Stimulated activated CD4-positive, alpha-beta T cell treated with anti-CD3 and anti-CD28 coated beads, Interleukin-2, amount 100 ng/mL, for 24 hours (primary cell): ENCODE data around the gene RNF148.
"Not testable (repeated sequence)": the region's sequence is repeated elsewhere in the genome, so short reads cannot be mapped to it uniquely, and the experiment has no call there.

Experiments used
- DNase-seq, 2 donors: peaks; one replicate each; pipeline ENCODE4 v3.0.0-alpha.2; 2020

RNF148 gene

DNA sequence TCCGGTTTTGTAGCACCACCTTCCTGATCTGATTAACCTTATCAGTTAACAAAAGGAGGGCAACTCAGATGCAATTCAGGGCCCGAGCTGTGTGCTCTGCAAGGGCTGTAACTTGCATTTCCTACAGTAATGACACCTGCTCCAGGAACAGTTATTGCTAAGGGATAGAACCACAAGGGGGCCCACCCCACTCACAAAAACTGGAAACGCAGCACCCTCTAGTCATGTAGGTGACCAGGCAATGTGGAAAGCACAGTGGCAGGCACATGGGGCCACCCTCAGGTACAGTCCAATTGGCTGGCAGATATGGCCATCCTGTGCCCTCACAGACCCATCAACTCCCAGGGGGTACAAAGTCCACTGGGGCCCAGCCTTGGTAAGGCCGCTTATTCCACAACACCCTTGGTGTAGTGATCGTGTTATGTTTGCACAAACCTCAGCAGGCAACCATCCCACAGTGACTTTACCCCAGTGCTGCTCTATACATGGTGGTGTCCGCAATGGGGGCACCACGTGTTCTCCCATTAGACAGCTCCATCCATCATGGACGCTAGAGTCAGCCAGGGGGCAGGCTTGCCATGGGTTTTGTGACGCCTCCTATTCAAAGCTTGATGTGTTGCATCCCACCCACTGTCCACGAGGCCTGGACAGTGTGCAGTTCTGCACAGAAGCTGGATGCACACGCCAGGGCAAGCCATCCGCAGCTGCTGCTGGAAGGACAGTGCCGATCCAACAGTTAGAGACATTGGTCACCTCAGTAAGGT is 13.2 kb downstream of the RNF148 start:
- DNase-seq, result no peak

DNA sequence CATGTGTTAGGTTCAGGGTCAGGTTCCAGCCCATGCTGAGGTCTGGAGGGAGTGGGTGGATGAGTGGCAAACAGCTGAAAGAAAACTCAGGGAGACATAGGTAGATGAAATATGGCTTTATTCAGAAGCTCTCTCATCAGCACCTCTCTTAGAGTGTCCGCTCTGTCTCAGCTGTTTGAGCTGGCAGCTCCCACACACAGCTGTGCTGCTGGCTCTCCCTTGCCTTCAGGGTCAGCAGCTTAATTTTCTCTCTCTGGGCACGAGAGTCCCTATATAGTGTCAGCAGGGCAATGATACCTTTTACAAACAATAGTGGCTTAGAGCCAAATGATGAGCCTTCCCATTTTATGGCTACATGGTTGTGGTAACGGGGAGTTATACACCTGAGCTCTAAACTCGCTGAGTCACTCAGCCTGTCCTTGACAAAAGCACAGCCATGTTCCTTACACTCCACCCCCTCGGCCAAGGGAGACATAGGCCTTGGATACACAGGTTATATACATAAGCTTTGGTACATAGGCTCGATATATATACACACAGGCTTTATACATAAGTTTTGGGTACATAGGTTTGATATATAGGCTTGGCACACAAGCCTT is 14.2 kb downstream of the RNF148 start:
- DNase-seq, result no peak

DNA sequence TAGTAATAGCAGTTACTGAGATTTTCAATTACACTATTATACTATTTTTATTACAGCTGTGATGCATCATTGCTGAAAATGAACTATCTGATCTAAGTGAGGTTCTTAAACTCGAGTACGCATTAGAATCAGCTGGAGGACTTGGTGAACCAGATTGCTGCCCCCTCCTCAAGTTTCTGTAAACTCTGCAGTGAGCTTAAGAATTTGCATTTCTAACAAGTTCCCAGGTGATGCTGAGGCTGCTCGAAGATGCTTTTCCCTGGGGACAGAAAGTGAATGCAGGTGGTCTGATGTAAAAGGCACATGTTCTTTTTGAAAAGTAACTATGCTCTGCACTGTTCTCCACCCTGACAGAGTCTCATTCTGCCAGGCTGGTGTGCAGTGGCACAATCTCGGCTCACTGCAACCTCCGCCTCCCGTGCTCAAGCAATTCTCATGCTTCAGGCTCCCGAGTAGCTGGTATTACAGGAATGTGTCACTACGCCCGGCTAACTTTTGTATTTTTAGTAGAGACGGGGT is 16.3 kb downstream of the RNF148 start:
- no peak for DNase-seq

DNA sequence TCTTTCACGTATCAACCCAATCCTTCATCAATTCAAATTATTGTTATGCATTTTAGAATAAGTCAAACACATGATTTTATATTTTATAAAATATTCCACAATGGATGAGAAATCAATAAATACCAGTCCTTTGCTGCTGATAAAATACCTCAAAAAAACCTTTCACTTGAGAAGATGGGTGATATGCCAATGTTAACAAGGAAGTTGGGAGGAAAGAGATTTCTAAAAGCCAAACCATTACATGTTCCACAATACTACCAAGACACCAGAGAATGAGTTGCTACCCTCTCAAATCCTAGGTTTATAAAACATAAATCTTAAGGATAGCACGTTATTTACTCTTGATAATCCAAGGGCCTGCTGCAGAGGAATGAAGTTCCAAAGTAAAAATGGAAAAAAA is 18.2 kb downstream of the RNF148 start:
- no peak for DNase-seq

DNA sequence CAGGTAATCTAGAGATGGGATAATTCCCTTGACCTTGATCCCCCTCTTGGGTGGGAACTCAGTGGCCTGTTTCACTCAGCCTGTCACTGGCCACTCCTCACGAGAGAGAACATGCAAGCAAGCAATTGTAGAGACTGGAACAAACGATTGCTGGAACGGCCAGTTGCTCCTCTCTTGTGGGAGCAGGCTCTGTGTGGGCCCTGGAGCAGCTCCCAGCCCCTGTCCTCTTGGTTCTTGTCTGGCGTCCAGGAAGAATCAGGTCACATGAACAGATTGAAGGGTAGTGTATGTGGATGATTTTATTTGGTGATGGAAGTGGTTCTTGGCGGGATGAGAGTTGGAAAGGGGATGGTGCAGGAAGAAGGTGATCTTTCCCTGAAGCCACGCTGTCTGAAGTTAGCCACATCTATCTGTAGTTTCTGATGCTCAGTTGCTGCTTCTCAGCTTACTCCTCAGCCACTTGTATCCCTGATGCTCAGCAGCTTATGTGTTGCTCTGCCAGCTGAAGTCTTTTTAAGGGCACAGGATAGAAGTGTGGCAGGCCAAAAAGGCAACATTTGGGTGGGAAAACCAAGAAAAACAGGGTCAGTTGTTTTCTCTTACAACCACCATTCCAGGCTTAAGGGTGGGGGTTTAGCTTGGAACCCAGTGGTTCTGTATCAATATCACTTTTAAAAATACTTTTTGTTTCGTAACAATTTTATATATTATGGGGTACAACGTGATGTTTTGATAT is 19.7 kb downstream of the RNF148 start:
- no peak for DNase-seq

DNA sequence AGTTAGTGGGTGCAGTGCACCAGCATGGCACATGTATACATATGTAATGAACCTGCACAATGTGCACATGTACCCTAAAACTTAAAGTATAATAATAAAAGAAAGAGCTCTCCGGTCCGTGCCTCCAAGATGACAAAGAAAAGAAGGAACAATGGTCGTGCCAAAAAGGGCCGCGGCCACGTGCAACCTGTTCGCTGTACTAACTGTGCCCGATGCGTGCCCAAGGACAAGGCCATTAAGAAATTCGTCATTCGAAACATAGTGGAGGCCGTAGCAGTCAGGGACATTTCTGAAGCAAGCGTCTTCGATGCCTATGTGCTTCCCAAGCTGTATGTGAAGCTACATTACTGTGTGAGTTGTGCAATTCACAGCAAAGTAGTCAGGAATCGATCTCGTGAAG is 21.5 kb downstream of the RNF148 start:
- DNase-seq, result not testable (repeated sequence)

DNA sequence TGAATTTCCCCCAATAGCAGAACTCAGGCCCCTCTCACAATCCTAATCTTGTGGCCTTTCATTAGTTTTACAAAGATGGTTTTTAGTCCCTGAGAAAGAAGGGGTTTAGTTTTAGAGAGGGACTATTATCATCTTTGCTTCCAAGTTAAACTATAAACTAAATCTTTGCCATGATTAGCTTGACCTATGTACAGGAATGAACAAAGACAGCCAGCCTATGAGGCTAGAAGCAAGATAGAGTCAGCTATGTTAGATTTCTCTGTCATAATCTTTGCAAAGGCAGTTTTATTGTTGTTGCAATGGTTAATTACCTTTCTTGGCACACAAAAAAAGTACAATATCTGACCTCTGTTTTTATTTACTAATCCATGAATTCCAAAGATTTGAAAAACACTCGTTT is 22.9 kb downstream of the RNF148 start:
- DNase-seq, result no peak

DNA sequence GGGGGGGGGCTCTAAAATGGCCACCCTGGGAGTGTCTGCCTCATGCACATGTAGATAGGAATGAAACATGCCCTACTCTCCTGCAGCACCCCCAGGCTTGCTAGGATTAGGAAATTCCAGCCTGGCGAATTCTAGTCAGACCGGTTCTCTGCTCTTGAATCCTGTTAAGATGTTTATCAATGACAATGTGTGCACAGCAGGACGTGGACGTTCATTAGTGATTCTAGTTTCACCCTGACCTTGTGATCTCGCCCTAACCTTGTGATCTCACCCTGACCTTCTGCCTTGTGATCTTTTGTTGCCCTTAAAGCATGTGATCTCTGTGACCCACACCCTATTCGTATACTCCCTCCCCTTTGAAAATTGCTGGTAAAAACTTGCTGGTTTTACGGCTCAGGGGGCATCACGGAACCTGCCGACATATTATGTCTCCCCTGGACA is 23.4 kb downstream of the RNF148 start:
- DNase-seq, result not testable (repeated sequence)

DNA sequence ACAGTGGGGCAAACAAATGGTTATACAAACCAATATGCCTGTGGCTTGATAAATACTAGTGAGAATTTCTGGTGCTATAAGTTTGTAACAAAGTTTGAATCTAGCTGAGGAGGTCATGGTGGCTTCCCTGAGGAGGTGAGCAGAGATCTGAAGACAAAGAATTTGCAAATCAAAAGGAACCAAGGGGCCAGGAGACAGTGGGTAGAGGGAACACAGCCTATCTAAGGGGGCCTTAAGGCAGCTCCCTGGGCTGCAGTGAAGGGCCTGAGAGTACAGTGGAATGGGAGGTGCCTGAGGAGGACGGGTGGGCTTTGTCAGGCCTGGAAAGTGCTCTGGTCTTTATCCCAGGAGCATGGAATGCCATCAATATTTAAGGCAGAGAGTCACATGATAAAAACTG is 25.6 kb downstream of the RNF148 start:
- DNase-seq, result no peak

DNA sequence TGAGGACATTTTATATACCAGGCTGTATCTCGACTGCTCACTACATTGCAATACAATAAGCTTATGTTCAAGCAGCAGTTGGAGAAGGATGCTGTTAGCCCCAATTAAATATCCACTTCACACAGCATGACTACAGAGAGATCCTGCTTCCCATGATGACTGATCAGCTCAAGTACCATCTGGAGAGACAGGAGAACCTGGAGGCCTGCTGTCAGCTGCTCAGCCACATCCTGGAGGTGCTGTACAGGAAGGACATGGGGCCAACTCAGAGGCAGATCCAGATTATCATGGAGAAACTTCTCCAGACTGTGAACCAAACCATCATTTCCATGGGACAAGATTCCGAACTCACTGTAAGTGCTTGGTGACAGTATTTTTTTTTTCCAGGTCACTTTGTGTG is 26.3 kb downstream of the RNF148 start:
- no peak for DNase-seq

DNA sequence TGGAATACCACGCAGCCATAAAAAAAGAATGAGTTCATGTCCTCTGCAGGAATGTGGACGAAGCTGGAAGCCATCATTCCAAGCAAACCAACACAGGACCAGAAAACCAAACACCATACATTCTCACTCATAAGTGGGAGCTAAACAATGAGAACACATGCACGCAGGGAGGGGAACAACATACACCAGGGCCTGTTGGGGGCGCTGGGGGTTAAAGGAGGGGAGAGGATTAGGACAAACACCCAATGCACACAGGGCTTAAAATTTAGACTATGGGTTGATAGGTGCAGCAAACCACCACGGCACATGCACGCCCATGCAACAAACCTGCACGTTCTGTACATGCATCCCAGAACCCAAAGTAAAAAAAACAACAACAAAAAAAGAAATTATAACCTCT is 27.1 kb downstream of the RNF148 start:
- DNase-seq, result no peak

DNA sequence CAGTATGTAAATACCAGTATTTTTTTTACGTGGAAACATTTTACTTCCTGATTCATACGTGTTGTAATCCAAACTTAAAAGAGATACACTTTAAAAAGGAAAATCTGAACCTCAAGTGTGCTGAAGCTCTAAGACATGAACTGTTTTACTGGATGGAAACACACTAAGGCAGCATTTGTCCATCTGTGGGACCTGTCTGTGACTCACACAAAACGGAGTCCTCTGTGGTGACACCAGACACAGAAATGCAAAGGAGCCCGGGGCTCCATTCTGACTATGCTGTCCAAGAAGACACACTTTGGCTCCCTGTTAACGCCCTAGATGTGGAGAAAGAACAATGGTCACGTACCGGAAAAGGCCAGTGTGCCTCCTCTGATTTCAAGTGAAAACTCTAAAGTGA is 27.7 kb downstream of the RNF148 start:
- DNase-seq, result no peak

DNA sequence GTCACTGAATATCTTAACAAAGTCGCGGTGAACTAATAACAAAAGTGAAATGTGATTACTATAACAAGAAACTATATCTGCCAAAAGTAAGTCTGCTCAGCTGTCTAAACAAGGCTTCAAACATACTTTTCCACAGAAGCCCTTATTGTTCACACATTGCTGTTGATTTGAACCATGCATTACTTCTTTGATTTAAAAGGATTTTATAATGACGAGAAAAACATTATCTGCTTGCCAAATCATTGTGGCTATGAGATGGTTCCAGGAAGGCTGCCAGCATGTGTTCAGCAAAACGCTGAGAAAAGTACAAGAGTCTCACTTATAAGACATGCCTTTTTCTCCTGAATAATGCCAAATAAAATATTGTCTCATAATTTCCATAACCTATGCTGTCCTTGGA is 28.2 kb downstream of the RNF148 start:
- DNase-seq, result no peak

DNA sequence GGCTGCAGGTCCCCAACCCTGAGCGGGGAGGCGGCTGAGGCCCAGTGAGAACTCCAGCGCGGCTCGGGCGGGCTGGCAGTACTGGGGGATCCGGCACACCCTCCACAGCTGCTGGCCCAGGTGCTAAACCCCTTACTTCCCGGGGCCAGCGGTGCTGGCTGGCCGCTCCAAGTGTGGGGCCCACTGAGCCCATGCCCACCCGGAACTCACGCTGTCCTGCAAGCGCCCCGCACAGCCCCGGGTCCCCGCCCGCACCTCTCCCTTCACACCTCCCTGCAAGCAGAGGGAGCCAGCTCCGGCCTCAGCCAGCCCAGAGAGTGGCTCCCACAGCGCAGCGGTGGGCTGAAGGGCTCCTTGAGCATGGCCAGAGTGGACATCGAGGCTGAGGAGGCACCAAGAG is 28.8 kb downstream of the RNF148 start:
- no peak for DNase-seq

DNA sequence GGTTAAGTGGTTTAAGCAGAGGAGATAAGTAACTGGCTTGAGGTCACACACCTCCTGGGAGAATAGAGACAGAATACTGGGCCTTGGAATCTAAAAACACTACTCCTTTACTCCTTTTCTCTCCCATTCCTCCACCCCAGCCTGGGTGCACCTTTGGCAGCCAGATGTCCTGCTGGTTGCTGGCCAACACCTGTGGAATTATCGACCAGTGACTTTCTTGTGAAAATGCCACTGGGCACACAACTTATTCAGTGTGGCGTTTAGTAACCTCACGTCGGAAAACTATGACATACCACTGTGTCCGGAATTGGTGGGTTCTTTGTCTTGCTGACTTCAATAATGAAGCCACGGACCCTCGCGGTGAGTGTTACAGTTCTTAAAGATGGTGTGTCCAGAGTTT is 30.2 kb downstream of the RNF148 start:
- no peak for DNase-seq

DNA sequence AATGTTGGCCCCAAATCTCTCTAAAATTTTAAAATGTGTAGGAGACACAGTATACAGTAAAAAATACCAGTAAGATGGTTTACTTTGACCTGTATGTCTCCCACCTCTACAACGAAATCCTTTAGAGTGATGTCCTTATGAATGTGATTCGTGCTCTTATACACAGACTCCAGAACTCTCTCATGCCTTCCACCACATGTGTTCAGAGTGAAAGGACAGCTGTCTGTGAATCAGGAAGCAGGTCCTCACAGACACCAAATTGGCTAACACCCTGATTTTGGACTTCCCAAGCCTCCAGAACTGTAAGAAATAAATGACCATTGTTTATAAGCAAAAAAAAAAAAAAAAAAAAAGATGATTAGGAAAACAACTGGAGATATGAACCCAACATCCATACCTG is 39.0 kb downstream of the RNF148 start:
- DNase-seq, result no peak

DNA sequence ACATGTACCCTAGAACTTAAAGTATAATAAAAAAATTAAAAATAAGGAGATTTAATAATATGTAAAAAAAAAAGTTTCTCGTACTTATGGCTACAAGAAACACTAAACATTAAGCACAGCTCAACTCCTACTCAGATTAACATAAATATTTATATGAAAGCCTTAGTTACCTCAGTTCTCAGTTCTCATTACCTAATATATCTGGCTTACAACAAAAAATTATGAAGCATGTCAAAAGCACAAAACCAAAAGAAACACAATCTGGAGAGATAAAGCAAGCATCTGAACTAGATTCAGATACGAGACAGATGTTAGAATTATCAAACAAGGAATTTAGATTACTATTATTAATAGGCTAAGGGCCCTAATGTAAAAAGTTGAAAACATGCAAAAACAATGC is 43.9 kb downstream of the RNF148 start:
- DNase-seq, result no peak

DNA sequence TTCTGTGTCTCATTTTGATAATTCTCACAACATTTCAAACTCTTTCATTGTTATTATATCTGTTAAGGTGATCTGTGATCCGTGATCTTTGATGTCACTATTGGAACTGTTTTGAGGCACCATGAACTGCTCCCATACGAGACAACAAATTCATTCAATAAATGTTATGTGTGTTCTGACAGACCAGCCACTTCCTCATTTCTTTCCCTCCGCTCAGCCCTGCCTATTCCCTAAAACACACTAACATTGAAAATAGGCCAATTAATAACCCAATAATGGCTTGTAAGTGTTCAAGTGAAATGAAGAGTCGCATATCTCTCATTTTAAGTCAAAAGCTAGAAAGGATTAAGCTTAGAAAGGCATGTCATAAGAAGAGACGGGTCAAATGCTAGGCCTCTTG is 49.0 kb downstream of the RNF148 start:
- DNase-seq, result no peak

DNA sequence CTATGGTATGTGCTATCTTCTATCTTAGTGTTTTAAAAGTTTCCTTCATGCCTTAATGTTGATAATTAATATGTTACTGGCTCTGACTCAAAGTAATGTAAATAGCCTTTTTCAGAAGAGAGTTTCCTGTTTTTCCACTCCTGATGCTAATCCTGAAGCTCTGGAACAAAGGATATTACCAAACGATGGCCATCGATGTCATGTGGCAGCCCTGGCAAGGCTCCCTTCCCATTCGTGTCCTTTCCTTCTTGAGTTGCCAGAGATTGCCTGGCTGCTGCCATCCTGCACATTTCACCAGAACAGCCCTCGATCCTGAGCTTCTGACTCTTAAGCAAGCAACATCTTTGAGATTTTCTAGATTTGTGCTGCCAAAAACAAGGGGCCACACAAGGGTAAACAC is 49.8 kb downstream of the RNF148 start:
- DNase-seq, result no peak
